ENCODE data around the gene RHCE.
"Not testable (repeated sequence)": the region's sequence is repeated elsewhere in the genome, so short reads cannot be mapped to it uniquely, and the experiment has no call there.

RHCE gene

GRCh38 chr1:25343872-25344271 is 76.8 kb downstream of the RHCE start:
- DNase-seq (ENCODE audit: low read depth in 3 of 3), result no peak

DNA sequence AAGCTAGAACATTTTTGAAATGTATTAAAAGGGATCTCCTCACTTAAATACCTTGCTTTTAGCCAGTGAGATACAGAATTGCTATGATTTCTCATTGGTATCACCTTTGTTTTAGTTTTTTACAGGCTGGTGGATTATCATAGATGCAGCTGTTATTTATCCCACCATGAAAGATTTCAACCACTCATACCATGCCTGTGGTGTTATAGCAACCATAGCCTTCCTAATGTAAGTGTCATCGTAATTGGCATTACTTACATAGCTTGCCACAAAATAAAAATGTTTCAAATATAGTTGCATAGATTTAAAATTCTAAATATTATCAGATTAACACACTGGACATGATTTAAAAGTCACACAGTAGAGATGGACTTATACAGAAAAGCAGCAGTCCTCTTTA is 77.8 kb downstream of the RHCE start:
- no peak for DNase-seq (ENCODE audit: low read depth in 3 of 3)

DNA sequence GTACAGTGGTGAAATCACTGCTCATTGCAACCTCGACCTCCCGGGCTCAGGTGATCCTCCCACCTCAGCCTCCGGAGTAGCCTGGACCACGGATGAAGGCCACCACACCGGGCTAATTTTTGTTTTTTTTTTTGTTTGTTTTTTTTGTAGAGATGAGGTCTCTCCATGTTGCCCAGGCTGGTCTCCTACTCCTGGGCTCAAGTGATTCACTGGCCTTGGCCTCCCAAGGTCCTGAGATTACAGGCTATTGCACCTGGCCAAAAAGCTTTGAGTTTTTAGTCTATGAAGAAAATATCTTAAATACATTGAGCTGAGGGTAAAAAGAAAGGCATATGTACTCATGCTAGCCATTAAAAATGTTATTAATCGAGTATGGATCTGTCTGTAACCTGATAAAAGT is 78.9 kb downstream of the RHCE start:
- DNase-seq (ENCODE audit: low read depth in 3 of 3), result no peak

DNA sequence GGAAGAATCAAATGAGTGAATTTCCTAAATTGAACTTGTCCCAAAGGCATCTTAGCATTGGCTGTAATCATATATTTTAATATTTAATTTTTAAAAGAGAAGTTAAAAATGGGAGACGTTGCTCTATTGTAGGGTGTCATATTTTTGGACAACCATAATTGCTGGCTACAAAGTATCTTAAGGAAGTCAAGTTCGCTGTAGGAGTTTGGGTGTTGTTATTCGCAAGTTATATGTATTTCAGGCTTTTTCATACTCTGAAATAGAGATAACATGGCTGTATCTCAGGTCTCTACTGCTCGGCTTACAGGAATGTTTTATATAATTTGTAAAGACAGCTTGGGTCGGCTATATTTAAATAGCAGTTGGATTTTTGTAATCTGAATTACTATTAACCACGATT is 81.6 kb downstream of the RHCE start:
- no peak for DNase-seq (ENCODE audit: low read depth in 3 of 3)

- DNase-seq (ENCODE audit: low read depth in 3 of 3), result peak; percentile 80 to 85 (median 84)
Measured at GRCh38 chr1:25338188-25338981, 82.2 kb downstream of the RHCE start, which contains the start of gene TMEM50A. TSS of gene TMEM50A (plus strand) at chr1:25338334. CDS start at chr1:25340487, 2,153 bp downstream.

DNA sequence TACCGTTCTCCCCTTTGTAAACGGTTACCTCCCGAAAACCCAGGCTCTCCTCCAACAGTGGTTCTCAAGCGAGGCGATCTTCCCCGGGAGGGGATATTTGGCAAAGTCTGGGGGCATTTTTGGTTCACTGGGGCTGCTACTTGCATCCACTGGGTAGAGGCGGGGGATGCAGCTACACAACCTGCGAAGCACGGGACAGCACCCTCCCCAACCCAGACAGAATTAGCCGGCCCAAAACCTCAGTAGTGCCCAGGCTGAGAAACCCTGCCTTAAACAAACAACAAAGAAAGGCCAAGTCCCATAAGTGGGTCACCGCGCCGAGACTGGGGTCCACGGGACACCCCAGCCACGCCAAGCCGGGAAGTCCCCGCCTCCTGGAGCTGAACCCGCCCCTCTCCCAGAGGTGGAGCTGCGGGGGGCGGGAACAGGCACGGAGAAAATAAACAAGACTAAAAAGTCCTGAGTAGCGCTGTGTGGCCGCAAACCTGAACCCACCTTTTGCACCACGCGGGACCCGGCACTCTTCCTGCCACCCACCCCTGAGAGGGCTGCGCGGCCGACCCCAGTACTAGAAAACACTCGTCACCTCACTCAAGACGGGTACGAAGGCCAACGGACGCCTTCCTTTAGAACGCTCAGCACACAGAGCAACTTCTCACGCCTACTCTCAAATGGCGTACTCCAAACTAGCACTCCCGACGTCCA is 83.0 kb downstream of the RHCE start:
- DNase-seq (ENCODE audit: low read depth in 3 of 3), result not testable (repeated sequence)

DNA sequence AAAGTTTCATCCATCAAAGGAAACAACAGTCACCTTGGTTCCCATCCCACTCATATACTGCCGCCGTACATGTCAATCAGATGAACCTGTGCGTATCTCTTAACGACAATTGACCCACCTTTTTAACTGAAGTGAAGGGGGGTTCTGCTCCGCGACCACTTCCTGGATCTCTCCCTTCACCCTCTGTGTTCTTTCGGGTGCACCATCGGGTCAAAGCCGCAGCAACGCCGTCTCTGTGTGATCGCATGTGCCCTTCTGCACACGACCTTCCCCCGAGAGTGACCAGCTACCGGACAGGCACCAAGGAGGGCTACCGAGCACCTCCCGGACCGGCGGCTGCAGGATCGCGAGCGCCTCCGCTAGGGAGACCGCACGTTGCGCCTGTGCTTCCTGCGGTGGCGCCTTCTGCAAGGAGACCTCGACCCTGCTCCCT is 83.7 kb downstream of the RHCE start:
- peak in 1 of 3 donors; percentile 19 for DNase-seq (ENCODE audit: low read depth in 3 of 3)

DNA sequence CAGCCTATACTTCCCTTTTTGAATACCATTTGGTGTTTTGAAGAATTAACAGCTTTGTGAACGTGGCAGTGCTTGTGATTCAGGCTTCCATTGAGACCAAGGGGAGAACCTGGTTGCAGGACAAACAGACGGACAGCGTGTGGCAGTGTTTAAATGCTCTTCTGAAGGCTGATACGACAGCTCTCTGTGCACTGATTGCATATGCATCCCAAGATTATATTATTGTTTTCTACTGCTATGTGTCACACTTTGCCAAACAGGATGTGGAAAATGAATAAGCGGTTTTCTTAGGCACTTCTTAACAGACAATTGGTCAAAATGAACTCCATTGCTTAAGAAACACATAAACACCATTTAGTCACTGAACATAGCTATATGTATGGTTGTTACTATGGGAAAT is 90.7 kb downstream of the RHCE start:
- DNase-seq (ENCODE audit: low read depth in 3 of 3), result not testable (repeated sequence)

DNA sequence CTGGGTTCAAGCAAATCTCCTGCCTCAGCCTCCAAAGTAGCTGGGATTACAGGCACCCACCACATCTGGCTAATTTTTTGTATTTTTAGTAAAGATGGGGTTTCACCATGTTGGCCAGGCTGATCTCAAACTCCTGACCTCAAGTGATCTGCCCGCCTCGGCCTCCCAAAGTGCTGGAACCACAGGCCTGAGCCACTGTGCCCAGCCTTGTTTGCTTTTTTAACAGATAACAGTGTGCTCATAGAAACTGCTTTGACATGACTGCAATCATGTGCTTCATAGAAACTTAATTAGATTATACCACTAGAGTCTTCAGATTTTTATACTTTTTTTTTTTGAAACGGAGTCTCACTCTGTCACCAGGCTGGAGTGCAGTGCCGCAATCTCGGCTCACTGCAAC is 91.3 kb downstream of the RHCE start:
- DNase-seq (ENCODE audit: low read depth in 3 of 3), result not testable (repeated sequence)

DNA sequence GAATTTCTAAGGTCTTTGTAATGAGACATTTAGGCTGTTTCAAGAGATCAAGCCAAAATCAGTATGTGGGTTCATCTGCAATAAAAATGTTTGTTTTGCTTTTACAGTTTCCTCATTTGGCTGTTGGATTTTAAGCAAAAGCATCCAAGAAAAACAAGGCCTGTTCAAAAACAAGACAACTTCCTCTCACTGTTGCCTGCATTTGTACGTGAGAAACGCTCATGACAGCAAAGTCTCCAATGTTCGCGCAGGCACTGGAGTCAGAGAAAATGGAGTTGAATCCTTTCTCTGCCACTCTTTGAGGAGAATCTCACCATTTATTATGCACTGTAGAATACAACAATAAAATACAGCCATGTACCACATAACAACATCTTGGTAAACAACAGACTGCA is 91.8 kb downstream of the RHCE start:
- DNase-seq (ENCODE audit: low read depth in 3 of 3), result not testable (repeated sequence)

DNA sequence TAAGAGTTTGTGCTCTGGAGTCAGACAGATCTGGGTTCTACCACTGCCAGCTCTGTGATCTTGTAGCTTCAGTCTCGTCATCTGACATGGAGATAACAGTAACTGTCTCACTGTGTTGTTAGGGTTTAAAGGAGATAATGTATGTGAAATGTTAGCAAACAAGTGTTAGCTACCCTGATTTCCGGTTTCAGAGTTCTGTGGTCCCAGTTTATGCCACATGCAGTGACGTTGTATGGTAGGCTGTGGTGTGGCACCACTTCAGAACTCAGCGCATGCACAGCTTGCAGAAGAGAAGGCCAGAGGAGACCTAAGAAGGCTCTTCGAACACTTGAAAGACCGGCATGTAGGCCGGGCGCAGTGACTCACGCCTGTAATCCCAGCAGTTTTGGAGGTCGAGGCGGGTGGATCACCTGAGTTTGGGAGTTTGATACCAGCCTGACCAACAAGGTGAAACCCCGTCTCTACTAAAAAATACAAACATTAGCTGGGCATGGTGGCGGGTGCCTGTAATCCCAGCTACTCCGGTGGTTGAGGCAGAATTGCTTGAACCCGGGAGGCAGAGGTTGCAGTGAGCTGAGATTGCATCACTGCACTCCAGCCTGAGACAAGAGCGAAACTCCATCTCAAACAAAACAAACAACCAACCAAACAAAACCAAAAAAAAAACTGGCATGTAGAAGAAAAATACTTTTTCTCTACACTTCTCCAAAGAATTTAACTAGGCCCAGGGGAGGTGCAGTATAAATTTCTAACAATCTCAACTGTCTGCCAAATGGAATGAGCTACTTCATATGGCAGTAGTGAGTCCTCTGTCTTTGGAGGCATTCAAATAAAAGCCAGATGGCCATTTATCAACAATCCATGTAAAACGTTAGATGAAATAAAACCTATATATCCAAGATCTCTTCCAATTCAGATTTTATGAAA is 92.5 kb downstream of the RHCE start:
- not testable (repeated sequence) for DNase-seq (ENCODE audit: low read depth in 3 of 3)

- not testable (repeated sequence) for DNase-seq (ENCODE audit: low read depth in 3 of 3)
Measured at GRCh38 chr1:25324407-25324806, 96.2 kb downstream of the RHCE start.

GRCh38 chr1:25322127-25322526 is 98.5 kb downstream of the RHCE start:
- DNase-seq (ENCODE audit: low read depth in 3 of 3), result not testable (repeated sequence)

DNA sequence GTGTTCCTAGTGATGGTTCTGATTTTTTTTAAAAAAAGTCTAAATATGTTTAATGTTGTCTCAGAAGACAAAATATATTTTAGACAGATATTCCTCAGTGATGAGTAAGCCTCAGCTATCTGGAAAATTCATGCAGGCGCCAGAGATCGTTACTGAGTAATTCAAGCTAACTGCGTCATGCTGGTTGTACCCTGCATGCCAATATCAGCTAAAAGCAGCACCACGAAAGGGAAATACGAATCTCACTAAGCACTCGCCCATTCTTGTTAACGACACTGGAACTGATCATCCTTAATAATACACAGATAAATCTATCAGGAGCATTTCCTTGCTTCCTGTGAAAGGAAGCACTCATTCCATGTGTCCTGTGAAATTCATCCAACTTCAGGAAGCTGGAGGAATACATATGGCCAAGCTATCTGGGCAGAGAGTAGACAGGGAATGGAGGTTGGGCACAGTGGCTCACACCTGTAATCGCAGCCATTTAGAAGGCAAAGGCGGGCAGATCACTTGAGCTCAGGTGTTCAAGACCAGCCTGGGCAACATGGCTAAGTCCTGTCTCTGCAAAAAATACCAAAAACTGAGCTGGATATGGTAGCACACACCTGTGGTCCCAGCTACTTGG is 100.2 kb downstream of the RHCE start:
- DNase-seq (ENCODE audit: low read depth in 3 of 3), result not testable (repeated sequence)

GRCh38 chr1:25312806-25313470 is 107.7 kb downstream of the RHCE start:
- not testable (repeated sequence) for DNase-seq (ENCODE audit: low read depth in 3 of 3)
